GM10266 (cell line): ENCODE measurements around the gene RNF144A.

Experiments
- DNase-seq: peaks from one replicate; pipeline ENCODE4 v3.0.0; 2012; ENCODE audit errors: extremely low spot score
- TF ChIP-seq, protein P1 (sequence below): IDR thresholded peaks from 2 replicates; pipeline ENCODE4 v1.5.1; 2012; ENCODE audit warnings: mild to moderate bottlenecking, low read depth; ENCODE audit not compliant: control insufficient read depth, insufficient read depth; ENCODE audit errors: missing control alignments

The RNF144A gene

DNA sequence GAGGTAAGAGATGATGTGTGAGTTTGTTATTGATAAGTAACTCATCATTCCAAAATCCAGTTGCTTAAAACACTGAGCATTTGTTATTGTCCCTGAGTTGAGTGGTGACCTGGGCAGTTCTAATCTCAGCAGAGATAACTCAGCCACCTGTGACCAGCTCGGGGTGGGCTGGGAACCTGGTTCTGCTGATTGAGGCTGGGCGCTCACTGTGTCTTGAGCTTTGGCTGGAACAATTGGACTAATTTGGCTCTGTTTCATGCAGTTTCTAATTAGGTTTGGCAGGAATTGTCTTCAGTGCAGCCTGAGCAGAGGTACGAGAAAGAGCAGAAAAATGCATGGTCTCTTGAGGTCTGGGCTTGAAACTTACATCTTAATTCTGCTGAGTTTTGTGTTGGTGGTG, 144.7 kb downstream of the RNF144A start:
- DNase-seq, result no peak

DNA sequence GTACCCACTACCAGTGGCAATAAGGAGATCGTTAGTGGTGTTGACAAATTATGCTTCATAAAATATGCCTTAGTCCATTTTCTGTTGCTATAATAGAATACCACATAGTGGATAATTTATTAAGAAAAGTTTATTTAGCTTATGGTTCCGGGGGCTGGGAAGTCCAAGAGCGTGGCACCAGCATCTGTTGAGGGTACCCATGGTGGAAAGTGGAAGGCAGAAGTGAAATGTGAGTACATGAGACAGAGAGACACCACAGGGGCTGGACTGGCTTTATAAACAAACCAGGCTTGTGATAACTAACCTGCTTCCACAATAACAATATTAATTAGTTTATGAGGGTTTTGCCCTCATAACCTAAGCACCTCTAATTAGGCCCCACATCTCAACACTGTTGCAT, 146.6 kb downstream of the RNF144A start:
- TF ChIP-seq, protein P1, sequence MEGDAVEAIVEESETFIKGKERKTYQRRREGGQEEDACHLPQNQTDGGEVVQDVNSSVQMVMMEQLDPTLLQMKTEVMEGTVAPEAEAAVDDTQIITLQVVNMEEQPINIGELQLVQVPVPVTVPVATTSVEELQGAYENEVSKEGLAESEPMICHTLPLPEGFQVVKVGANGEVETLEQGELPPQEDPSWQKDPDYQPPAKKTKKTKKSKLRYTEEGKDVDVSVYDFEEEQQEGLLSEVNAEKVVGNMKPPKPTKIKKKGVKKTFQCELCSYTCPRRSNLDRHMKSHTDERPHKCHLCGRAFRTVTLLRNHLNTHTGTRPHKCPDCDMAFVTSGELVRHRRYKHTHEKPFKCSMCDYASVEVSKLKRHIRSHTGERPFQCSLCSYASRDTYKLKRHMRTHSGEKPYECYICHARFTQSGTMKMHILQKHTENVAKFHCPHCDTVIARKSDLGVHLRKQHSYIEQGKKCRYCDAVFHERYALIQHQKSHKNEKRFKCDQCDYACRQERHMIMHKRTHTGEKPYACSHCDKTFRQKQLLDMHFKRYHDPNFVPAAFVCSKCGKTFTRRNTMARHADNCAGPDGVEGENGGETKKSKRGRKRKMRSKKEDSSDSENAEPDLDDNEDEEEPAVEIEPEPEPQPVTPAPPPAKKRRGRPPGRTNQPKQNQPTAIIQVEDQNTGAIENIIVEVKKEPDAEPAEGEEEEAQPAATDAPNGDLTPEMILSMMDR, result no peak
- DNase-seq, result no peak

More for the DNA sequence above, 144.7 kb downstream of the RNF144A start:
- TF ChIP-seq, protein P1, result no peak

DNA sequence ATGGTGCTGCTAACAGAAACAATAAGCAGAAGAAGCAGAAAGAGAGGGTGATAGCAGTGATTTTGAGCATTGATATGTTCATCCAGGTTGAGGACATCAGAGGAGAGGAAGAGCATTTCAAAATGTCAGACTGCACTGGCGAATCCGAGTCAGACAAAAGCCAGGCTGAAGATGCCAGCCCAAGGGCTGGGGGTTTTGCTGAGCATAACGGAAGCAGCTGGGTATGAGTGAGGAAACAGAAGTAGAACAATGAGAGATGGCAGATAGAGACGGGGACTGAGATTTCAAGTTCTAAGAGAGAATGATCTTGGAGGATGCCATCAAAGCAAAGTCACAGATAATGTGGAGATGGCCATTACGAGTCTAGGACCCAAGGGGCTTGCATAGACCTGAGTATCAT, 151.2 kb downstream of the RNF144A start:
- TF ChIP-seq, protein P1, result no peak
- no peak for DNase-seq

DNA sequence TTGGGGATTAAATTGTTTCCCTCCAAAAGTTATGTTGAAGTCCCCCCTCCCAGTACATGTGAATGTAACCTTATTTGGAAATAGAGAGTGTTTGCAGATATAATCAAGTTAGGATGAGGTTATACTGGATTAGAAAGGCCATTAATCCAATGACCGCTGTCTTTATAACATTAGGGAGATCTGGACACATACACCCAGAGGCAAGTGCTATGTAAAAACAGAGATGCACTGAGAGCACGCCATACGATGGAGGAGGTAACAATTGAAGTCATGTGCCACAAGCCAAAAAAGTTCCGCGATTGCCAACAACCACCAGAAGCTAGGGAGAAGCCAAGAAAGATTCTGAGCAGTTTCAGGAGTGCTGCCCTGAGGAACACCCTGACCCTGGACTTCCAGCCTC, 153.3 kb downstream of the RNF144A start:
- no peak for DNase-seq
- TF ChIP-seq, protein P1, result no peak

DNA sequence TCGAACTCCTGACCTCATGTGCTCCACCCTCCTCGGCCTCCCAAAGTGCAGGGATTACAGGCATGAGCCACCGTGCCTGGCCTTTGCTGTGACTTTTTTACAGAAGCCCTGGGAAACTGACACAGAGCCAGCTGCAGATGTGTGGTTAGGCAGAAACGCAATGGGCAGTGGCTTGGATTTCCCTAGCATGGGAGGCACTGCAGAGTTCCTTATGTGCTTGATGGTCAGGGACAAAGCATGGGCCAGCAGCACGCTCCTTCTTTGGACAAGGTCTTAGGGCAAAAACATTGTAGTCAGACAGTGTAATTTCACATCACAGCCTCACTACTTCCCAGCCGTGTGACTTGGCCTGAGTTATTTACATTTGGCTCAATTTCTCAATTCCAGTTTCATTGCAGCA, 153.9 kb downstream of the RNF144A start:
- TF ChIP-seq, protein P1, result no peak
- DNase-seq, result no peak

DNA sequence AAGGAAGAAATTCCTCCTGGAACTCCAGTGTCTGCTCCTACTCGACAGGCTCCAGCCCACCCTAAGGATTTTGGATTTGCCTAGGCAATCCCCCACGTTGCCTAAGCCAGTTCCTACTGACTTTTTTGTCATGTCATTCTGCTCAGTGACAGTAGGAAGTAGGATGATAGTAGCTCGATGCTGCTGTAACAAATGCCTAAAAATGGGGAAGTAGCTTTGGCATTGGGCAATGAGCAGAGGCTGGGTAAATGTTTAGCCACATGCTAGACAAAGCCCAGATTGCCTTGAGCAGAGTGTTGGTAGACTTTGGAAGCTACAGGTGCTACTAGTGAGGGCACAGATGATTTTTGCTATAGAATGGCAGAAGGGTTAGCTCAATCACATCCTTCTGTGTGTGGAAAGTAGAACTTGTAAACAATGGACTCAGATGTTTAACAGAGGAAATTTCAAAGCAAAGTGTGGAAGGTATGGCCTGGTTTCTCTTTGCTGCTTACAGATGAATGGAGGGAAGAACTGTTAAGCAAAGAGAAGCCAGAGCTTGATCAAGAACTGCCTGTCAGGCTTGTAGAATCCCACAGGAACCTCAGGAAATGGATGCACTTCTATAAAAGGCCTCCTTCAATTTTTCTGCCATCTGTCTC, 154.8 kb downstream of the RNF144A start:
- TF ChIP-seq, protein P1, result no peak
- DNase-seq, result no peak

DNA sequence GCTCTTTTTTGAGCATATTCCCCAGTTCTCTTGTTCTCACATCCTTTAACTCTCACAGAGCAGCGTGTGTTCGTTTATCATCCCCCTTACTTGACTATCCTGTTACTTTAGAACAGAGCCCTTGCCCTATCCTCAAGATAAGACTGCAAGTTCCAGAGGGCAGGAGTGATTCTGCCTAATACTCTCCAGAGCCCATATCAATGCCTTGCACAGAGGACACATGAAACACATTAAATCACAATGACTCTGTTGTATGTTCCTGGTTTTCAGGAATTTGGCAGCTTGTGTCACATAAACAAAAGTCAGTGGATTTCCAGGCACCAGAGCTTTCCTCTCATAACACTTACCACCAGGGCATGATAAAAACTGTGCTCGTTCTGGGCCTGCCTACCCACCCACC, 156.7 kb downstream of the RNF144A start:
- TF ChIP-seq, protein P1, result no peak
- DNase-seq, result no peak
